ENCODE measurements around the gene MANBA.

DNA sequence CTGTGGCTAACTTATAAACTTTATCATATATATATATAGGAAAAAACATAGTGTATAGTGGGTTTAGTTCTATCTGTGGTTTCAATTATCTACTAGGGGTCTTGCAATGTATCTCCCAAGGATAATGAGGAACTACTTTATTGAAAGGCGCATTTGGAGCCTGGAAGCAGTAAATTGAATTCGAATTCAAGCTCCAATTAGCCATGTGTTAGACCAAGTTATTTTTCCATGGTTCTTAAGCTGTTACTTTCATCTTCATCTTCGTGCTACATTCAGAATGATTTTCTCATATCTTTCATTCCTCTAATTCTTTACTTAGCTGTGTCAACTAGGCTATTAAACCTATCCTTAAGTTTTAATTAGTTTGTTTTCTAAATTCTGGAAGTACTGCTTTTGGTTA is 27.2 kb upstream of the MANBA start:
- TF ChIP-seq, protein P1, sequence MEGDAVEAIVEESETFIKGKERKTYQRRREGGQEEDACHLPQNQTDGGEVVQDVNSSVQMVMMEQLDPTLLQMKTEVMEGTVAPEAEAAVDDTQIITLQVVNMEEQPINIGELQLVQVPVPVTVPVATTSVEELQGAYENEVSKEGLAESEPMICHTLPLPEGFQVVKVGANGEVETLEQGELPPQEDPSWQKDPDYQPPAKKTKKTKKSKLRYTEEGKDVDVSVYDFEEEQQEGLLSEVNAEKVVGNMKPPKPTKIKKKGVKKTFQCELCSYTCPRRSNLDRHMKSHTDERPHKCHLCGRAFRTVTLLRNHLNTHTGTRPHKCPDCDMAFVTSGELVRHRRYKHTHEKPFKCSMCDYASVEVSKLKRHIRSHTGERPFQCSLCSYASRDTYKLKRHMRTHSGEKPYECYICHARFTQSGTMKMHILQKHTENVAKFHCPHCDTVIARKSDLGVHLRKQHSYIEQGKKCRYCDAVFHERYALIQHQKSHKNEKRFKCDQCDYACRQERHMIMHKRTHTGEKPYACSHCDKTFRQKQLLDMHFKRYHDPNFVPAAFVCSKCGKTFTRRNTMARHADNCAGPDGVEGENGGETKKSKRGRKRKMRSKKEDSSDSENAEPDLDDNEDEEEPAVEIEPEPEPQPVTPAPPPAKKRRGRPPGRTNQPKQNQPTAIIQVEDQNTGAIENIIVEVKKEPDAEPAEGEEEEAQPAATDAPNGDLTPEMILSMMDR (IDR thresholded peaks at IDR 0.05), result no peak
- no peak for TF ChIP-seq POLR2A (IDR thresholded peaks at IDR 0.05)

Measured in ovary (tissue), 3 donors.